ENCODE measurements around the gene ZNF785.
"Not testable (repeated sequence)": the region's sequence is repeated elsewhere in the genome, so short reads cannot be mapped to it uniquely, and the experiment has no call there.

GRCh38 chr16:30632454-30632853, 47.0 kb upstream of the ZNF785 start:
- TF ChIP-seq CTCF (IDR thresholded peaks at IDR 0.05); FOXK1 (CRISPR knock-in tag; IDR thresholded peaks at IDR 0.05); STAT6 (CRISPR knock-in tag; conservative IDR thresholded peaks at IDR 0.05; ENCODE audit: low read depth); FOXP1 (CRISPR knock-in tag; IDR thresholded peaks at IDR 0.05; ENCODE audit: borderline replicate concordance); ATF1 (CRISPR knock-in tag; IDR thresholded peaks at IDR 0.05); NR2C2 (CRISPR knock-in tag; IDR thresholded peaks at IDR 0.05); ZNF317 (CRISPR knock-in tag; IDR thresholded peaks at IDR 0.05; ENCODE audit: borderline replicate concordance, low read depth); NFE2L1 (CRISPR knock-in tag; IDR thresholded peaks at IDR 0.05); SP1 (CRISPR knock-in tag; conservative IDR thresholded peaks at IDR 0.05): not testable (repeated sequence)
